Occipital lobe (tissue), 2 donors: Measurements from ENCODE around the gene RPGRIP1L. TPM values are rescaled to one million over a fixed set of nuclear protein-coding genes. Genes with fewer than 3 reads are reported as not detected.

Source experiments
- DNase-seq: peaks from one replicate; lab custom pipeline; 2025; lab: John Stamatoyannopoulos, UW
- total RNA-seq: library from RNA; depleted of rRNA; stranded (reverse); fragments of >200 nt; gene quantifications from one replicate; pipeline ENCODE4 v1.2.3, GENCODE V29; 2014

Gene RPGRIP1L
- total RNA-seq, 1 donor from 2014 or later, result 23.6 TPM

DNA sequence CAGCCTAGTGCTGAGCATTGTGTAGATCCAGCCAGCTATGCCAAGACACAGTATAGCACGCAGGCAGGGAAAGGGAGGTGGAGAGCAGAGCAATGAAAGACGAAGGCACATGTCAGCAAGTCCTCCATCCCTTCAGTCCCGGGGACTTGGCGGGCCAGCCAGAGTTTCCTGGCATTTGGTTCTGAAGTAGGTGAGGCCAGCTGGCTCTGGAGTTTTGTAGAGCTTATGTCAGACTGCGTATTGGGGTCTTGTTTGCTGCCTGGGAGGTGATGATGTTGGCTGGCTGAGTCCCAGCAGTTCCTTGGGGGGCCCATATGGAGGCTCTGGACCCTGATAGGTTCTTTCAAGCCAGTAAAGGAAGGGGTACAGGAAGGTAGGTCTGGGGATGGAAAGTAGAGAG lies 144.9 kb downstream of the RPGRIP1L start:
- no peak for DNase-seq

DNA sequence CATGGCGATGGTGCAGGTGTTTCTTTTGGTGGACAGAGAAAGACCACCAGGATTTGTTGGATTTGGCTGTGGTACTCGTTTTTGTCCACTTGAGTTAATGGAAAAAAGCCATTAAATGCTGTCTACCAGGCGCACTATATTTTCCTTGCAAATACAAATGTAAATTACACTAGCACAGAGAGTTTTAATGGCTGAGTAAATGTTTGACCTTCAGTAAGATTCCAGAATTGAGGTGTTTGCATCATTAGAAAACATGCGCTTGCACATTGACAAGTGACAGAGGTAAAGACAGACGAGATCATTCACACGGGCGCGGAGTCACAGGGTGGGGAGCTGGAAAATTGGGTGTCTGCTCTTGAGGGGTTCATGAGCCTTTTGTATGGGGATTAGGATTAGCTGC lies 147.1 kb downstream of the RPGRIP1L start:
- DNase-seq, result no peak

DNA sequence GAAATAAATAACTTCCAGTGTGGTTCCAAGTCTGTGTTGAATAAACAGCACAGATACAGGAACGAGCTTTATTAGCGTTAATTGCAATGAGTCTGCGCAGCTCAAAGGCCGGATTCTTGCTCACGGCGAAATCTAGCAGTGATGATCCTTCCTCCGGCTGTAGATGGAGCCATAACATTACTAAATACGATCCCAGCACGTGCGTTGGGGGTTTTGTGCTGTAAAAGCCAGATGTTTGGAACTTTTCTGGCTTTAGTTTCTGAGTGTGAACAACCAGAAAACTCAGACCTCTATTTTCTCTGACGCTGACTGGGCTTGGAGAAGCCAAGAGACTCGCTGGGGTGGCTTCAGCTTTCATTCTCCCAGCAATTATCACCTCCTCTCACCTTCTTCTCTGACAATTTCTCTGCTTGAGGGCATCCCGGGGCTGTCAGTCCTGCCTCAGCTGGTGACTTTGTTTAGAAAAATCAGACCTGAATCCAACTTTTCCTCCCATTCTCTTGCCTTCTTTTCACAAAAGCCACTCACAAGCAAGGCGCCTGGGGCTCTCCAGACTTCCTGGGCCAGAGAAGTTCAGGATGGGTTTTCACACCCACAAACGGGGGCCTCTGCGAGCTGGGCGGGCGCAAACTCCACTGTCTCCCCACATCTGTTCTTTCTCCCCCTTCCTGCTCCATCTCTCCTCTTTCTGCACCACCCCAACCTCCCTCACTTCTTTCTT lies 153.5 kb downstream of the RPGRIP1L start:
- DNase-seq, result peak; percentile 14

Other genes with a start within 250 kb of the RPGRIP1L start
- gene AKTIP, start 200.7 kb downstream of the RPGRIP1L start, total RNA-seq, result 67.2 TPM
- 154 TPM for gene FTO, start 297 bp upstream of the RPGRIP1L start, total RNA-seq